GM19035 (cell line): ENCODE results near the gene NINJ2.
A peak's percentile ranks its signal among the peaks of the same experiment; 100 is the strongest.

Experiments used
- ATAC-seq: cut with Tn5 transposase; IDR thresholded peaks from one replicate; pipeline ENCODE4 v1.9.1; 2021; ENCODE audit not compliant: unreplicated experiment

Gene NINJ2

GRCh38 chr12:674272-674781 is 11.1 kb upstream of the NINJ2 start:
- ATAC-seq, result peak; percentile 81

DNA sequence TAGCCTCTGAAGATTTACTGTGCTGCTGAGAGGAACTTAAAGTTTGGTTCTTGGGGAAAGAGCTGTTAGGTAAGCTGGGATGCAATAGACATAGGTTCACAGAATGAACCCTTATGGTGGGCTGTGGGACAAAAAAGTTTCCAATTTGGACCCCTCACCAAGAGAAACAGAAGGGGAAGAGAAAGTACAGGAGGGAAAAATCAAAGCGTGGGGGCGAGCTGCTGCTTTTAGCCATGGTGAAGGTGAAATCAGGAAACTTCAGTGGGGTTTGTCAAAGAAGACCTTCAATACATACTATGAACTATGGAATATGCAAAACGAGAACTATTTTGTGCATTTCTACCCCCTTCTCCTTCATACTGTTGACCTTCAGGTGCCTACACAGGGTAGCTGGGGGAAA is 10.6 kb upstream of the NINJ2 start:
- peak; percentile 14 for ATAC-seq

DNA sequence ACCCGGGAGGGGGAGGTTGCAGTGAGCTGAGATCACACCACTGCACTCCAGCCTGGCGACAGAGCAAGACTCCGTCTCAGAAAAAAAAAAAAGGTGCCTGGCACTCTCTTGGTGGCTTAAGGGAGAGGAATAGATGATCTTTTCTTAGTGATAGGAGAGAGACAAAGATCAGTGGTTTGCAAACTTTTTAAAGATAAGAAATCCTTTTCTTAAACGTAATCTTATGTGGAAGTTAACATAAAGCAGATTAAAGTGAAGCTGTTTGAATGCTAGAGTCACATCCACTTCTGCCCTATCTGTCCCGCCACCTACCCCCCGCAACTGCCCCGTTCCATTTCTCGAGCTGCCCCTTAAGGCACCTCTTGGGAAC is 6.3 kb upstream of the NINJ2 start:
- no peak for ATAC-seq

DNA sequence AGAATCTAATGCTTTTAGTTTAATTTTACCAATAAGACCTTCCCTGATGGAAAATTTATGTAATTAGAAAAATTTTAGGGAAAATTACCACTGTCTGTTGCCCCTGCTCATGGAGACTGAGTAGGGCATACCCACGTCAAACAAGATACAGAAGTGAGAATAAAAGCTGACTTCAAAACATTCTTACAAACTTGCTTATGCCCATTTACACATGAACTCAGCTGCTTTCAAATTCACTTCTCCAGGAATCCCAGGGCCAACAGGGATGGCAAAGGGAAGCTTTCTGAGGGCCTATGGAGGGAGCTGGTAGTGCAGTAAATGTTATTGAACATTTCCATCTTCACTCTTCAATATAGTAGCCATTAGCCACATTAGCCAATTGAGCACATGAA is 4.8 kb upstream of the NINJ2 start:
- no peak for ATAC-seq

DNA sequence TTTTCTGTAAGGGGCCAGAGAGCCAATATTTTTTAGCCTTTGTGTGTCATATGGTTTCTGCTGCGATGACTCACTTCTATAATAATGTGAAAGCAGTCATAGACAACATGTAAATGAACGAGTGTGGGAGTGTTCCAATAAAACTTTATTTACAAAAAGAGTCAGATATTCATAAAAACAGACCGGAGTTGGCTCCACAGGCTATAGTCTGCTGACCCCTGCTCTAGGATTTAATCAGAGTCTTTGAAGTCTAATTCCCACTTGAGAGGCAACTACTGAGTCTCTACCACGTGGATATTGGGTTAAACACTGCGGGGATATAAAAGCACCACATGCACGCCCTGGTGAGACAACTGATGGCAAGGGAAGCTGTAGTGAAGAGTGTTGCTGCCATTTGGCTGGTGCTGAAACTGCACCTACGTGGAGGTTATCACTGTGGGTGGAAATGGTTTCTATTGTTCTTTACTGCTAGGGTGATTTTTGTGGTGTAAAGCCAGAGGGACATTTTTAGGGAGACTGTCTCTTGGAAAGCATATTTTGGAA is 3.6 kb upstream of the NINJ2 start:
- peak; percentile 40 for ATAC-seq

GRCh38 chr12:666066-666465 is 2.8 kb upstream of the NINJ2 start:
- no peak for ATAC-seq

DNA sequence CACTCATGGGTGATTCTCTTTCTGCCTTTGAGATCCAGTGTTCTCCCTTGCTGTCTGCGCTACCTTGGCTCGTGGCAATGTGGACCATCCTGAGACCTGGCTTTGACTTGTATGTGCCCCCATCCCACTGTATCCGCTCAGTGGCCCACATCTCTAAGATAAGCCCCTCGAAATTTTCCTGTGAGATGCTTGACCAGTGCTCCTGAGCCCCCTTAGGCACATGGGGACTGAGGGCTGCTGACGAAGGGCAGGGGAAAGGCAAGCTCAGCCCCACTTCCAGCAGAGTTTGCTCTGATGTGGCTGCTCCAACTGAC is 1.5 kb upstream of the NINJ2 start:
- no peak for ATAC-seq

GRCh38 chr12:664075-664778 is 982 bp upstream of the NINJ2 start:
- no peak for ATAC-seq

DNA sequence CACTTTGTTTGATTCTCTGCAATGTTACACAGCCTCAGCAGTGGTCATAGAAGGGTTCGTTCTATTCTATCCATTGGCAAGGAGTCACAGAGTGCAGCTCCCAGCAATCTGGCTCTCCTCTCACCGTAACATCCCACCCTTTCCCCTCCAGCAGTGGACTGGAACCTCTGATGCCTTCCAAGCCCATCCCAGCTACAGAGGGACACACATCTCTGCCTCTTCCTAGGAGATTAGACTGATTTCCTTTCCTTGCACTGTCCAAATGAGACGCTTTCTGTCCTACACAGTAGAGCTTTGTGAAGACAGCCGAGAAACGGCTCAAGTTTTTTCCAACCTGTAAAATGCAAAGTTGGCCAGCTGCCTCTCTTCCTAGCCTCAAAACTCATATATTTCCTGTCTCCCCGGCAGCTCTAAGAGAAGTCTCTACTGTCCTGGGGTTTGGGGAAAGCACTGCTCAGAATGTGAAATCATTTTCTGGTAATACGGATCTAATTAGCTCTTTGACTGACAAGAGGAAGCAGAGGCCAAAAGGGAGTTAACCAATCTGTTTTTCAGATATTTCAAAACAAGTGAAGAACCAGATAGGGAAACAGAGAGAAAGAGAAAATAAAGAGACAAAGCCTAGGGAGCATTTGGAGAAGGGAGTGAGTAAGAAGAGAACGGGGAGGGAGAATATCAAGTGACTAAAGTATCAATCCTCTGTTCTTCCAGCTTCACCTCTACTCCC is 516 bp downstream of the NINJ2 start:
- no peak for ATAC-seq

- no peak for ATAC-seq
Observed at GRCh38 chr12:661720-662486, 1.3 kb downstream of the NINJ2 start.

GRCh38 chr12:659090-659683 is 4.1 kb downstream of the NINJ2 start:
- ATAC-seq, result peak; percentile 84

DNA sequence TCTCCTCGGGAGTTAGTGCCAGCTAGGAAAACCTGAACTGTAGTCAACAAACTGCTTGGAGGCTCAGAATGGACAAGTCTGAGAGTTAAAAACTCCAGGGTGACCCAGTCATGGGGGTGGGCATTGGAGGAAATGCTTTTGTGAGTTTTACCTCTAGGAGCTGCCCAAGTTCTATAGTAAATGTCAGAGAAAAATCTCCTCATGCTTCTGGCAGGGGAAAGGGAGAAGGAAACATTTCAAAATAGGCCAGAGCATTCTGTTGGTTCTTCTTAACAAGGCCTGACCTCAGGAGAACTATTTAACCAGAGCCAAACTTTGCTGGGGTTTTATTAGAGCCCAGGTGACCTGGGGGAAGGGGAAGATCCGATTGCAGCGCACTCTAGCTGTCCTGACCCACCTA is 12.3 kb downstream of the NINJ2 start:
- ATAC-seq, result no peak

DNA sequence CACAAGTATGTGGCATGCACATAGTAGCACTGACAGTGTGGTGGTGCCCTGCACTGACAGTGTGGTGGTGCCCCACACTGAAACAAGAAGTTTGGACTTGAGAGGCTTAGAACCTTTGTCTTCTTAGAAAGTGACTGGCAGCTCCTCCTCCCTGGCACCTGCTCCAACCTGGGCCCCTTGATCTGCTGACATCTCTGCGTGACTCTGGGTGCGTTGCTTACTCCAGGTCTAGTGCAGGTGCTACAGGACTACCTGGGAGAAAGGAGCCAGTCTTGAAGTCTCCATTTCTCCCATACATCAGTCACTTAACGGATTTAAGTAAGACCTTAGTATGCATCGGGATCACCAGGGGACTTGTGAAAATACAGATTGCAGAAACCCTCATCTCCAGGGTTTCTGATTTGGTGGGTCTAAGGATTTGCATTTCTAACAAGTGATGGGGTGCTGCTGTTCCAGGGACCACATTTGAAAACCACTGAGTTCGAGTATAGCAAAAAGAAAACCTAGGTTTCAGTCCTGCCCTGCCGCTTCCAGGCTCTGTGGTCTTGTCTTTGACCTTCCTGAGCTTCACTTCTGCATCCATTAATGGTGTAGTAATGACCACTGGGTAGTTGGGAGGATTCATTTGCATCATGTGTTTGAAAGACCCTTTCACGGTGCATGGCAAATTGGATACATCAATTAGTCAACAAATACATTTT is 15.7 kb downstream of the NINJ2 start:
- no peak for ATAC-seq

- ATAC-seq, result no peak
Observed at GRCh38 chr12:646442-647384, 16.5 kb downstream of the NINJ2 start.

DNA sequence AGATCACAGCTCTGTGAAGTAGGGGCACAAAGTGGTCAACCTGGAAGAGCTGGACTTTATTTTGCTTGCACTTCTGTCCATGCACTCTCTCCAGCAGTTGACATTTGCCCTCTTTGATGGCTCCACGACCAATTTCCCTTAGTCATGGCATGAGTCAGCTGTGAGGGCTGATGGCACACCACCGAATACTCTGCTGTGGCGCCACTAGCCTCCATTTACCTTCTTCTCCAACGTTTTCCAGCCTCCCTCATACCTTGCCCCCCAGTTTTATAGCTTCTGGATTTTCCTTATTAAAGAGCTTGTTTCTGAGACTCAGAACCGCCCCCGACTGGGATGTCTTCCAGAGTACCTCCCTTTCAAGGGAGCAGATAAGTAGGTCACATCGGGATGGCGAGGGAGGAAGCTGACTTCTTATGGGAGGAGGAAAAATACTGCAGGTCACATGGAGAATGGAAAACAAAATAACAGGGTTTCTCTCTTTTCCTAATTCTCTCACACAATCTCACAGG is 17.6 kb downstream of the NINJ2 start:
- ATAC-seq, result no peak

GRCh38 chr12:644818-645552 is 18.3 kb downstream of the NINJ2 start:
- ATAC-seq, result no peak

DNA sequence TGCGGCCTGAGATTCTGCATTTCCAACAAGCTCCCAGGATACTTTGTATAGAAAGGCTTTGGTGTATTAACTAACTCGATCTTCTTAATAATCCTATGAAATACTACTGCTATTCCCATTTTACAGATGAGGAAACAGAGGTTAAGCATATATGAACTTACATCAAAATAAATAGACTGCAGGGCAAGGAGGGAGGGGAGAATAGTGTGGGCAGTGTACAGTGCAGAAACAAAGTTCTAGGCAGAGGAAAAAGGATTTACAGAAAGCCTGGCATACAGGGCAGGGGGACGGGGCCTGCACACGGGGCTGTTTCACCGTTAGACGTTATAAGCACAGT is 19.0 kb downstream of the NINJ2 start:
- ATAC-seq, result no peak

- ATAC-seq, result no peak
Observed at GRCh38 chr12:643475-644302, 19.6 kb downstream of the NINJ2 start.
